PFSK-1 (cell line): ENCODE data around the gene CLEC1B.

Experiments
- FOXP2 ChIP-seq: optimal IDR thresholded peaks from 2 replicates; pipeline ENCODE3; 2011; ENCODE audit warnings: borderline replicate concordance, control low read depth, inconsistent platforms; ENCODE audit not compliant: insufficient read depth; ENCODE audit errors: extremely low read length, extremely low read depth
- POLR2AphosphoS5 ChIP-seq: IDR thresholded peaks from 2 replicates; pipeline ENCODE4 v1.6.1; 2012; ENCODE audit warnings: low read depth, mild to moderate bottlenecking, control low read depth, low read length, moderate library complexity
- SIN3A ChIP-seq: IDR thresholded peaks from 2 replicates; pipeline ENCODE4 v1.6.1; 2012; ENCODE audit warnings: mild to moderate bottlenecking, low read length, moderate library complexity, borderline replicate concordance; ENCODE audit not compliant: insufficient read depth
- TAF1 ChIP-seq: IDR thresholded peaks from 2 replicates; pipeline ENCODE4 v1.6.1; 2012; ENCODE audit warnings: low read length, control low read depth, borderline replicate concordance; ENCODE audit not compliant: insufficient read depth
- TF ChIP-seq, protein P1 (sequence below), 2 experiments: IDR thresholded peaks; 2 replicates each; pipeline versions ENCODE4 v1.6.1 to v1.8.0; 2011 to 2012; ENCODE audit warnings: low read depth in 2 of 2, low read length in 2 of 2, control low read depth in 1 of 2, inconsistent platforms in 1 of 2, mild to moderate bottlenecking in 1 of 2, moderate library complexity in 1 of 2; ENCODE audit not compliant: insufficient read depth in 1 of 2

CLEC1B gene

DNA sequence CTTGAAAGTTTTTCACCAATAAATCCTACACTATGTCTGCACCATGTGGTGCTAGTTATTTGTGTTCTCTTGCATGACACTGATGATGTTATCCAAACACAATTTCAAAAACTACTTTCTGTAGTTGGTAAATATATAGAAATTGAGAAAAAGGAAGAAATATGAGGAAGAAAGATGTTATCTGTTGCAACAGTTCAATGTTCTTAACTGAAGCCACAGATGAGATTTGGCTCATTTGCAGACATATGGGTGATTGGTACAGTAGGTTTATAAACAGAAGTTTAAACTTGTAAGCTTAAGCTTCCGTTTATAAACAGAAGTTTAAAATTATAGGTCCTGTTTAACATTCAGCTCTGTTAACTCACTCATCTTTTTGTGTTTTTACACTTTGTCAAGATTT is 27.7 kb downstream of the CLEC1B start, which contains the start of gene CLEC12A:
TSS of gene CLEC12A (plus strand) at position 229 of the 400 bp plus-strand sequence. CDS start 188 bp downstream, outside the sequence.
- TF ChIP-seq SIN3A (no peak), POLR2AphosphoS5 (no peak)

DNA sequence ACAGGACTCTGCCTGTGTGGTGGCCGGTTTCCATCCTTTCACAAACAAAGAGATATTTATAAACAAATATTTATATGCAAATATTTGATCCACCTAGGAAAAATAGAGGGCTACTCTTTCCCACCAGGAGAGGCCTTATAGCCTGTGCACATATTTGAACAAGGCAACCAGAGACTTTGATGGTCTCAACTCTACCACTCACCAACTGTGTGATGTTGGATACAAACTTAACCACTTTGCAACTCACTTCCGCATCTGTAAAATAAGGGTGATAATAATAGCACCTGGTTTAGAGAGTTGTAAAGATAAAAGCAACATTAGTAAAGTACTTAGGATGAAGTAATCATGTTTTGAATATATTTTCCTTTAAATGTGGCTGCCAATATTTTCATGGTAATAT is 29.2 kb downstream of the CLEC1B start:
- no peak for TF ChIP-seq FOXP2

- TF ChIP-seq TAF1 (no peak), POLR2AphosphoS5 (no peak), SIN3A (no peak), FOXP2 (no peak)
- TF ChIP-seq, protein P1, sequence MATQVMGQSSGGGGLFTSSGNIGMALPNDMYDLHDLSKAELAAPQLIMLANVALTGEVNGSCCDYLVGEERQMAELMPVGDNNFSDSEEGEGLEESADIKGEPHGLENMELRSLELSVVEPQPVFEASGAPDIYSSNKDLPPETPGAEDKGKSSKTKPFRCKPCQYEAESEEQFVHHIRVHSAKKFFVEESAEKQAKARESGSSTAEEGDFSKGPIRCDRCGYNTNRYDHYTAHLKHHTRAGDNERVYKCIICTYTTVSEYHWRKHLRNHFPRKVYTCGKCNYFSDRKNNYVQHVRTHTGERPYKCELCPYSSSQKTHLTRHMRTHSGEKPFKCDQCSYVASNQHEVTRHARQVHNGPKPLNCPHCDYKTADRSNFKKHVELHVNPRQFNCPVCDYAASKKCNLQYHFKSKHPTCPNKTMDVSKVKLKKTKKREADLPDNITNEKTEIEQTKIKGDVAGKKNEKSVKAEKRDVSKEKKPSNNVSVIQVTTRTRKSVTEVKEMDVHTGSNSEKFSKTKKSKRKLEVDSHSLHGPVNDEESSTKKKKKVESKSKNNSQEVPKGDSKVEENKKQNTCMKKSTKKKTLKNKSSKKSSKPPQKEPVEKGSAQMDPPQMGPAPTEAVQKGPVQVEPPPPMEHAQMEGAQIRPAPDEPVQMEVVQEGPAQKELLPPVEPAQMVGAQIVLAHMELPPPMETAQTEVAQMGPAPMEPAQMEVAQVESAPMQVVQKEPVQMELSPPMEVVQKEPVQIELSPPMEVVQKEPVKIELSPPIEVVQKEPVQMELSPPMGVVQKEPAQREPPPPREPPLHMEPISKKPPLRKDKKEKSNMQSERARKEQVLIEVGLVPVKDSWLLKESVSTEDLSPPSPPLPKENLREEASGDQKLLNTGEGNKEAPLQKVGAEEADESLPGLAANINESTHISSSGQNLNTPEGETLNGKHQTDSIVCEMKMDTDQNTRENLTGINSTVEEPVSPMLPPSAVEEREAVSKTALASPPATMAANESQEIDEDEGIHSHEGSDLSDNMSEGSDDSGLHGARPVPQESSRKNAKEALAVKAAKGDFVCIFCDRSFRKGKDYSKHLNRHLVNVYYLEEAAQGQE (IDR thresholded peaks at IDR 0.05; ENCODE audit: insufficient read depth in 1 of 2, low read depth in 2 of 2, low read length in 2 of 2) = no peak
Observed at GRCh38 chr12:9961901-9962300, 37.0 kb downstream of the CLEC1B start.

GRCh38 chr12:9961106-9961505 is 37.8 kb downstream of the CLEC1B start:
- TF ChIP-seq FOXP2 = no peak
- no peak for TF ChIP-seq SIN3A
- no peak for TF ChIP-seq POLR2AphosphoS5
- TF ChIP-seq TAF1 = no peak
- TF ChIP-seq, protein P1 (IDR thresholded peaks at IDR 0.05; ENCODE audit: insufficient read depth in 1 of 2, low read depth in 2 of 2, low read length in 2 of 2) = no peak

DNA sequence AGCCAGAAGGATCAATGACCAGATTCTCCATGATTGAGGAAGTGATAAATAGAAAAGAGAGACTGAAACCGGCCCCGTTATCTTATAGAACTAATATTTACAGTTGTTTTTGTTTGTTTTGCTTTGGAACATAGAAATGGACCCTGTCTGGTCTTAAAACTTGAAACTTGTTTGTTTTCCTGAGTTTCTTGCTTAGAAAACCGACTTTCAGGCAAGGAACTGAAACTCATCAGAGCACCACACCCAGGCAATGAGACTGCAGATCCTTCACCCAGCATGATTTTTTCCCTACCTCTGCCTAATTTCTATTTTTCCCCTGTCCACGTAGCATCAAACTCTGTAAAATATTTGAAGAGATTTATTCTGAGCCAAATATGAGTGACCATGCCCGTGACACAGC is 38.3 kb downstream of the CLEC1B start:
- TF ChIP-seq POLR2AphosphoS5 (no peak), FOXP2 (no peak), TAF1 (no peak), SIN3A (no peak)
- TF ChIP-seq, protein P1 (IDR thresholded peaks at IDR 0.05; ENCODE audit: insufficient read depth in 1 of 2, low read depth in 2 of 2, low read length in 2 of 2) = no peak

DNA sequence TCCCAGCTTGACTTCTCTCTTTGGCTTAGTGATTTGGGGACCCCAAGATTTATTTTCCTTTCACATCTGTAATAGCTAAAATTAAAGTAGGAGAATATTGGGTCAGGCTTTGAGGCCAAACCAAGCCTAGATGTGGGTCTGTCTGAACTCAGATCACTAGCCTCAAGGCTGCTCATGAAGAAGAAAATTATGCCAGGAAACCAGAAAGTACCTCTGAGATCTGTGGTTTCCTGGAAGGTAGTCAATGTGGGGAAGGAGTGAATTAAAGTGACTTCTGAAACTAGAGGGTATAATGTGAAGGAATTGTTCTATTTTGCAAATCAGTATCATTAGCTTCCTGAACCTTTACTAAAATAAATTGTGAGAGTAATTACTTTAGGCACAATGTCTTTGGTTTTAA is 41.1 kb downstream of the CLEC1B start:
- TF ChIP-seq TAF1 (no peak), POLR2AphosphoS5 (no peak), SIN3A (no peak), FOXP2 (no peak)
- TF ChIP-seq, protein P1 (IDR thresholded peaks at IDR 0.05; ENCODE audit: insufficient read depth in 1 of 2, low read depth in 2 of 2, low read length in 2 of 2) = no peak
